MM.1S (cell line): ENCODE results near the gene SLC4A5.

Experiments
- DNase-seq: peaks from one replicate; pipeline ENCODE4 v3.0.0-alpha.2; 2015
- H2AFZ ChIP-seq: fragments of 300-600 bp; sonication (generic); 2 replicates; pipeline ENCODE4 v1.6.0; 2016; ENCODE audit warnings: antibody characterized with exemption, low read length
- H3F3A ChIP-seq: fragments of 300-600 bp; sonication (generic); 2 replicates; pipeline ENCODE4 v1.6.1; 2016; ENCODE audit warnings: mild to moderate bottlenecking, antibody characterized with exemption, low read length, moderate library complexity, mixed read lengths; ENCODE audit not compliant: insufficient read depth
- H3K27ac ChIP-seq: fragments of 300-600 bp; sonication (generic); 2 replicates; pipeline ENCODE4 v1.5.1; 2016; ENCODE audit warnings: mild to moderate bottlenecking, low read length
- H3K27me3 ChIP-seq: fragments of 300-600 bp; sonication (generic); replicated peaks from 2 replicates; pipeline ENCODE4 v1.6.0; 2016; ENCODE audit warnings: low read length; ENCODE audit not compliant: insufficient read depth
- H3K36me3 ChIP-seq: fragments of 300-600 bp; sonication (generic); replicated peaks from 2 replicates; pipeline ENCODE4 v1.6.1; 2016; ENCODE audit warnings: mild to moderate bottlenecking, low read length, mixed read lengths; ENCODE audit not compliant: insufficient read depth
- H3K4me1 ChIP-seq: fragments of 300-600 bp; sonication (generic); 2 replicates; pipeline ENCODE4 v1.6.1; 2016; ENCODE audit warnings: low read length, mixed read lengths
- H3K4me2 ChIP-seq: fragments of 300-600 bp; sonication (generic); 2 replicates; pipeline ENCODE4 v1.6.0; 2016; ENCODE audit warnings: low read depth, low read length
- H3K4me3 ChIP-seq: fragments of 300-600 bp; sonication (generic); 2 replicates; pipeline ENCODE4 v1.5.1; 2016; ENCODE audit warnings: low read length, mixed read lengths
- H3K79me2 ChIP-seq: fragments of 300-600 bp; sonication (generic); 2 replicates; pipeline ENCODE4 v1.6.1; 2016; ENCODE audit warnings: mixed run types, low read length, mixed read lengths
- H3K9ac ChIP-seq: fragments of 300-600 bp; sonication (generic); 2 replicates; pipeline ENCODE4 v1.6.1; 2016; ENCODE audit warnings: low read length, mixed read lengths
- H3K9me2 ChIP-seq: fragments of 300-600 bp; sonication (generic); replicated peaks from 2 replicates; pipeline ENCODE4 v1.6.1; 2016; ENCODE audit warnings: mild to moderate bottlenecking, low read length, mixed read lengths; ENCODE audit not compliant: insufficient read depth
- H3K9me3 ChIP-seq: fragments of 300-600 bp; sonication (generic); replicated peaks from 2 replicates; pipeline ENCODE4 v1.6.1; 2016; ENCODE audit warnings: mild to moderate bottlenecking, low read length, mixed read lengths; ENCODE audit not compliant: insufficient read depth
- H4K20me1 ChIP-seq: fragments of 300-600 bp; sonication (generic); 2 replicates; pipeline ENCODE4 v1.6.1; 2016; ENCODE audit warnings: mild to moderate bottlenecking, low read length, moderate library complexity, mixed read lengths; ENCODE audit not compliant: insufficient read depth
- CTCF ChIP-seq: fragments of 300-600 bp; sonication (generic); IDR thresholded peaks from 2 replicates; pipeline ENCODE4 v1.5.1; 2016; ENCODE audit warnings: antibody characterized with exemption, low read length, mixed read lengths
- EZH2 ChIP-seq: fragments of 300-600 bp; sonication (generic); optimal IDR thresholded peaks from 2 replicates; pipeline ENCODE3; 2017; ENCODE audit warnings: low read depth, mild to moderate bottlenecking, antibody characterized with exemption, low read length, mixed read lengths
- EZH2phosphoT487 ChIP-seq: fragments of 300-600 bp; sonication (generic); IDR thresholded peaks from 2 replicates; pipeline ENCODE4 v1.6.1; 2018; ENCODE audit warnings: antibody characterized with exemption, low read length

SLC4A5 gene

GRCh38 chr2:74259191-74259590, 84.0 kb downstream of the SLC4A5 start:
- Histone ChIP-seq H3K4me2 (no peak overlapping the region), H3K4me3 (no peak overlapping the region), H3K79me2 (no peaks in the 10 kb centered on the region), H3F3A (no peaks in the 10 kb centered on the region), H2AFZ (no peak overlapping the region), H3K36me3 (no peaks in the 10 kb centered on the region), H3K4me1 (no peaks in the 10 kb centered on the region), H3K9ac (no peak overlapping the region), H3K27me3 (no peaks in the 10 kb centered on the region), H3K9me2 (no peaks in the 10 kb centered on the region), H4K20me1 (no peaks in the 10 kb centered on the region), H3K9me3 (no peaks in the 10 kb centered on the region), H3K27ac (no peak overlapping the region)
- no peak for TF ChIP-seq EZH2
- TF ChIP-seq EZH2phosphoT487 = no peak
- no peak for TF ChIP-seq CTCF
- no peak for DNase-seq

- Histone ChIP-seq H3K79me2 (no peaks in the 10 kb centered on the region), H3K27ac (no peak overlapping the region), H3K9me3 (no peaks in the 10 kb centered on the region), H3K4me3 (no peak overlapping the region), H2AFZ (no peak overlapping the region), H3K4me1 (no peaks in the 10 kb centered on the region), H3F3A (no peaks in the 10 kb centered on the region), H3K27me3 (no peaks in the 10 kb centered on the region), H3K4me2 (no peak overlapping the region), H3K36me3 (no peaks in the 10 kb centered on the region), H3K9ac (no peak overlapping the region), H3K9me2 (no peaks in the 10 kb centered on the region), H4K20me1 (no peaks in the 10 kb centered on the region)
- TF ChIP-seq EZH2 = no peak
- no peak for DNase-seq
Observed at GRCh38 chr2:74255660-74256213, 87.5 kb downstream of the SLC4A5 start.

- Histone ChIP-seq H3K36me3 (no peaks in the 10 kb centered on the region), H3K79me2 (no peaks in the 10 kb centered on the region), H3K4me2 (no peak overlapping the region), H3K9me2 (no peaks in the 10 kb centered on the region), H3F3A (no peaks in the 10 kb centered on the region), H2AFZ (no peak overlapping the region), H4K20me1 (no peaks in the 10 kb centered on the region), H3K4me3 (no peak overlapping the region), H3K9me3 (no peaks in the 10 kb centered on the region), H3K27ac (no peak overlapping the region), H3K27me3 (no peaks in the 10 kb centered on the region), H3K9ac (no peak overlapping the region), H3K4me1 (0 out of 2 replicates have a peak, but pooled peaks cover 7% of the 10 kb centered on the region)
- DNase-seq = no peak
- TF ChIP-seq EZH2phosphoT487 = no peak
- no peak for TF ChIP-seq CTCF
- TF ChIP-seq EZH2 = no peak
Observed at GRCh38 chr2:74253971-74254310, 89.3 kb downstream of the SLC4A5 start.

GRCh38 chr2:74253306-74253970, 89.8 kb downstream of the SLC4A5 start:
- H3K27ac ChIP-seq = no peak overlapping the region
- no peaks in the 10 kb centered on the region for H3K9me2 ChIP-seq
- DNase-seq = no peak
- H3K9me3 ChIP-seq = no peaks in the 10 kb centered on the region
- H3K9ac ChIP-seq = no peak overlapping the region
- no peak overlapping the region for H3K4me3 ChIP-seq
- H3K4me2 ChIP-seq = no peak overlapping the region
- H3K79me2 ChIP-seq = no peaks in the 10 kb centered on the region
- no peaks in the 10 kb centered on the region for H3K36me3 ChIP-seq
- no peak overlapping the region for H2AFZ ChIP-seq
- no peaks in the 10 kb centered on the region for H3K27me3 ChIP-seq
- H4K20me1 ChIP-seq = no peaks in the 10 kb centered on the region
- H3F3A ChIP-seq = no peaks in the 10 kb centered on the region
- H3K4me1 ChIP-seq = 0 out of 2 replicates have a peak, but pooled peaks cover 7% of the 10 kb centered on the region
- TF ChIP-seq EZH2 = no peak
- no peak for TF ChIP-seq EZH2phosphoT487
- no peak for TF ChIP-seq CTCF
